ENCODE measurements around the gene MRPS2. TPM values are rescaled to one million over a fixed set of nuclear protein-coding genes. Genes with fewer than 3 reads are reported as not detected.
A peak's percentile ranks its signal among the peaks of the same experiment; 100 is the strongest.
"Not testable (repeated sequence)": the region's sequence is repeated elsewhere in the genome, so short reads cannot be mapped to it uniquely, and the experiment has no call there.

Gene MRPS2
- total RNA-seq, 1 experiment from 2014 or later, result 77.6 TPM

GRCh38 chr9:135526730-135527571 is 26.5 kb downstream of the MRPS2 start (continued):
- TF ChIP-seq, protein P1, sequence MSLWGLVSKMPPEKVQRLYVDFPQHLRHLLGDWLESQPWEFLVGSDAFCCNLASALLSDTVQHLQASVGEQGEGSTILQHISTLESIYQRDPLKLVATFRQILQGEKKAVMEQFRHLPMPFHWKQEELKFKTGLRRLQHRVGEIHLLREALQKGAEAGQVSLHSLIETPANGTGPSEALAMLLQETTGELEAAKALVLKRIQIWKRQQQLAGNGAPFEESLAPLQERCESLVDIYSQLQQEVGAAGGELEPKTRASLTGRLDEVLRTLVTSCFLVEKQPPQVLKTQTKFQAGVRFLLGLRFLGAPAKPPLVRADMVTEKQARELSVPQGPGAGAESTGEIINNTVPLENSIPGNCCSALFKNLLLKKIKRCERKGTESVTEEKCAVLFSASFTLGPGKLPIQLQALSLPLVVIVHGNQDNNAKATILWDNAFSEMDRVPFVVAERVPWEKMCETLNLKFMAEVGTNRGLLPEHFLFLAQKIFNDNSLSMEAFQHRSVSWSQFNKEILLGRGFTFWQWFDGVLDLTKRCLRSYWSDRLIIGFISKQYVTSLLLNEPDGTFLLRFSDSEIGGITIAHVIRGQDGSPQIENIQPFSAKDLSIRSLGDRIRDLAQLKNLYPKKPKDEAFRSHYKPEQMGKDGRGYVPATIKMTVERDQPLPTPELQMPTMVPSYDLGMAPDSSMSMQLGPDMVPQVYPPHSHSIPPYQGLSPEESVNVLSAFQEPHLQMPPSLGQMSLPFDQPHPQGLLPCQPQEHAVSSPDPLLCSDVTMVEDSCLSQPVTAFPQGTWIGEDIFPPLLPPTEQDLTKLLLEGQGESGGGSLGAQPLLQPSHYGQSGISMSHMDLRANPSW (CRISPR knock-in tag; conservative IDR thresholded peaks at IDR 0.05; ENCODE audit: low read depth), result no peak
- TF ChIP-seq FOXP1 (CRISPR knock-in tag; IDR thresholded peaks at IDR 0.05; ENCODE audit: borderline replicate concordance) (peak; percentile 17; the same call in 1 of the 2 replicates), GRHL2 (CRISPR knock-in tag; IDR thresholded peaks at IDR 0.05; ENCODE audit: insufficient replicate concordance, severe bottlenecking) (no peak), ZSCAN18 (CRISPR knock-in tag; IDR thresholded peaks at IDR 0.05) (no peak), CBFB (CRISPR knock-in tag; IDR thresholded peaks at IDR 0.05; ENCODE audit: low read depth) (no peak), MLX (CRISPR knock-in tag; IDR thresholded peaks at IDR 0.05) (no peak), RELA (CRISPR knock-in tag; IDR thresholded peaks at IDR 0.05; ENCODE audit: borderline replicate concordance) (no peak), ZNF317 (CRISPR knock-in tag; IDR thresholded peaks at IDR 0.05; ENCODE audit: borderline replicate concordance, low read depth) (no peak)
- TF ChIP-seq, protein P2, sequence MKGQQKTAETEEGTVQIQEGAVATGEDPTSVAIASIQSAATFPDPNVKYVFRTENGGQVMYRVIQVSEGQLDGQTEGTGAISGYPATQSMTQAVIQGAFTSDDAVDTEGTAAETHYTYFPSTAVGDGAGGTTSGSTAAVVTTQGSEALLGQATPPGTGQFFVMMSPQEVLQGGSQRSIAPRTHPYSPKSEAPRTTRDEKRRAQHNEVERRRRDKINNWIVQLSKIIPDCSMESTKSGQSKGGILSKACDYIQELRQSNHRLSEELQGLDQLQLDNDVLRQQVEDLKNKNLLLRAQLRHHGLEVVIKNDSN (CRISPR knock-in tag; IDR thresholded peaks at IDR 0.05), result no peak

GRCh38 chr9:135528842-135529435 is 28.5 kb downstream of the MRPS2 start:
- ATAC-seq; CTCF ChIA-PET; H3K4me1 Mint-ChIP-seq; POLR2A ChIA-PET; H3K36me3 Mint-ChIP-seq; DNase-seq (ENCODE audit: low spot score); H3K27ac Mint-ChIP-seq; H3K4me3 Mint-ChIP-seq; H3K9me3 Mint-ChIP-seq; H3K27me3 Mint-ChIP-seq (ENCODE audit: low read depth): not testable (repeated sequence)
- TF ChIP-seq HMGA2 (CRISPR knock-in tag; IDR thresholded peaks at IDR 0.05), result peak; percentile 87

DNA sequence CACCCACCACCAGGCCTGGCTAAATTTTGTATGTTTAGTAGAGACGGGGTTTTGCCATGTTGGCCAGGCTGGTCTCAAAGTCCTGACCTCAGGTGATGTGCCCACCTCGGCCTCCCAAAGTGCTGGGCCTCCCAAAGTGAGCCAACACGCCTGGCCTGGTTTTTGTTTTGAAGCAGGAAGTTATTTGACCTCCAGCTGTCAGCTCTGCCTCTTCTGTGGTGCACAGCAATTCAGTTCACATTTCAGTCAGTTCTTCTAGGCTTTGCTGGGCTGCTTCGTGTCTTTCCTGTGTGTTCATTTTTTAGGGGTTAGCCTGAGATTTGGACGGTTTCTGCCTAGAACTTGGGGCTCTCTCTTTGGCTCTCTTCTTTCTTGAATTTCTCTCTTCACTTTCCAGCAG is 29.7 kb downstream of the MRPS2 start:
- ATAC-seq, result no peak
- H3K4me1 Mint-ChIP-seq, result peaks cover 13% of the 10 kb centered on the region
- peak overlapping the region; percentile 57; the same call in 1 of the 2 replicates for H3K27ac Mint-ChIP-seq
- no peaks in the 10 kb centered on the region for H3K9me3 Mint-ChIP-seq
- POLR2A ChIA-PET, result no interaction called here
- no peak for DNase-seq (ENCODE audit: low spot score)
- no peaks in the 10 kb centered on the region for H3K36me3 Mint-ChIP-seq
- no peaks in the 10 kb centered on the region for H3K27me3 Mint-ChIP-seq (ENCODE audit: low read depth)
- CTCF ChIA-PET, result interaction anchor here (1.5 kb wide), 1 partner anchor 26 kb away, joined by 5 read pairs; no protein-coding TSS in a partner anchor
- no peak overlapping the region for H3K4me3 Mint-ChIP-seq
- TF ChIP-seq NR3C1 (CRISPR knock-in tag; conservative IDR thresholded peaks at IDR 0.05; ENCODE audit: low read depth), result no peak
- TF ChIP-seq NR1H2 (CRISPR knock-in tag; IDR thresholded peaks at IDR 0.05), result no peak
- TF ChIP-seq ZNF416 (CRISPR knock-in tag; IDR thresholded peaks at IDR 0.05), result no peak
- no peak for TF ChIP-seq ZNF671 (CRISPR knock-in tag; IDR thresholded peaks at IDR 0.05)
- TF ChIP-seq, protein P3, sequence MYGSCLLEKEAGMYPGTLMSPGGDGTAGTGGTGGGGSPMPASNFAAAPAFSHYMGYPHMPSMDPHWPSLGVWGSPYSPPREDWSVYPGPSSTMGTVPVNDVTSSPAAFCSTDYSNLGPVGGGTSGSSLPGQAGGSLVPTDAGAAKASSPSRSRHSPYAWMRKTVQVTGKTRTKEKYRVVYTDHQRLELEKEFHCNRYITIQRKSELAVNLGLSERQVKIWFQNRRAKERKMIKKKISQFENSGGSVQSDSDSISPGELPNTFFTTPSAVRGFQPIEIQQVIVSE (CRISPR knock-in tag; IDR thresholded peaks at IDR 0.05; ENCODE audit: borderline replicate concordance), result no peak
- TF ChIP-seq JUN (CRISPR knock-in tag; IDR thresholded peaks at IDR 0.05), result no peak
- TF ChIP-seq ZNF512 (CRISPR knock-in tag; IDR thresholded peaks at IDR 0.05; ENCODE audit: borderline replicate concordance), result no peak
- no peak for TF ChIP-seq USF2 (CRISPR knock-in tag; IDR thresholded peaks at IDR 0.05)
- TF ChIP-seq ZNF396 (CRISPR knock-in tag; IDR thresholded peaks at IDR 0.05; ENCODE audit: borderline replicate concordance), result no peak
- no peak for TF ChIP-seq ZNF219 (CRISPR knock-in tag; IDR thresholded peaks at IDR 0.05; ENCODE audit: borderline replicate concordance)
- no peak for TF ChIP-seq ESRRA (CRISPR knock-in tag; IDR thresholded peaks at IDR 0.05; ENCODE audit: borderline replicate concordance)
- no peak for TF ChIP-seq EMX1 (CRISPR knock-in tag; IDR thresholded peaks at IDR 0.05)
- no peak for TF ChIP-seq OVOL2 (CRISPR knock-in tag; IDR thresholded peaks at IDR 0.05; ENCODE audit: borderline replicate concordance)

All from WTC11 (cell line).